ENCODE data around the gene TTPAL. TPM values are rescaled to one million over a fixed set of nuclear protein-coding genes. Genes with fewer than 3 reads are reported as not detected.

Gene TTPAL
- total RNA-seq, 1 donor from 2014 or later = 2.9 TPM

- ATAC-seq (no peak), DNase-seq (ENCODE audit: missing footprints) (no peak)
- intact Hi-C loops (cut with DNase I) = no loop called here
Measured at GRCh38 chr20:44488551-44488950, 12.9 kb downstream of the TTPAL start.

- intact Hi-C loops (cut with DNase I) = no loop called here
- DNase-seq (ENCODE audit: missing footprints) (no peak), ATAC-seq (no peak)
Measured at GRCh38 chr20:44489223-44489622, 13.5 kb downstream of the TTPAL start.

DNA sequence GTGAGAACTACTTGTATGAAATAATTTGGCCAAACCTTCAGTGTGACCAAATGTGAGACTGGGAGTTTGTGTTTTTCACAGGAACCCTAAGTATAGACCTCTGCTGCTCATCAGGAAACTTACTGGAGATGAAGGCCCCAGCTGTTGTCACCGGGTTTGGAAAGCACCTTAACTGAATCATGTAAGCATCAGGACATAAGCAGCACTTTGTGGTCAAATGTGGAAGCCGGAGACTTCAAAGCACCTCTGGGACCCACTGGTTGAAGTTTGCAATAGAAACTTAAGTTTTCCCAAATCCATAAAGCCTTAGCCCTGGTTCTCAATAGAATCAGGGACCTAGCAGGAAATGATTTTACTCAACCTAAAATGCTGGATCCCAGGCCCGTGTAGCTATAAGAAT lies 14.3 kb downstream of the TTPAL start:
- ATAC-seq (no peak), DNase-seq (ENCODE audit: missing footprints) (no peak)
- intact Hi-C loops (cut with DNase I) = no loop called here

DNA sequence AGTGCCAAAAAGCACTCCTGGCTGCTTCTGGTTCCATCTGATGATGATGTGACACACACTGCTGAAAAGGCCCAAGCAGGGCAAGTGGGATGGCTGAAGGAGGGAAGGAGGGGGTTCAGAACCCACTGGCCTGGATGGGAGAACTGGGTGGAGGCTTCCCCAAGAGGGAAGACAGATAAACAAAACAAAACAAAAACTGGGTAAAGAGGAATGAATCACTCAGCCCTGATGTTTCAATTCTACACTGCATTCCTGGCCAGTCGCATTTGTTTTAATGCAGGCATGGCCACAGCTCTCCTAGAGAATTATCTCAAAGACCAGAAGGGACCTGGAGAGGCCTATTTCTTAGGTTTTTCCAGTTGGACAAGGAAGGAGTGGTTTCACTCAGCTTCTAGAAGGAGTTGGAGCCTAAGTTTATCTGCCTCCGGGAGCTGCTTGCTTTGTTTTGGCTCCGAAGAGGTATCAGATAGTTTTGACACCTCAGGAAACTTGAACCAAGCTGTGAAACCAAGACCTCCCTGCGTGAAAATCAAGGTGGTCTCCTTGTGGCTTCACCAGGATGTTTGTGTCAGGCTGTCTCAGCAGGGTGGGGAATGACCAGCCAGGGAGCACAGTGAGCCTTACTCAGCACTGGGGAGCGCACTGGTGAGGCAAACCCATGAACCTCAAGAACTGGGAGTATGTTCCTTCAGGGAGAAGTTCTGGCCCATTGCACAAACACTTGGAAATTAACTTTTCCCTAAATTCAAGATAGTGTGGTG lies 16.1 kb downstream of the TTPAL start:
- no peak for DNase-seq (ENCODE audit: missing footprints)
- peak; percentile 75 for ATAC-seq
- intact Hi-C loops (cut with DNase I) = no loop called here

DNA sequence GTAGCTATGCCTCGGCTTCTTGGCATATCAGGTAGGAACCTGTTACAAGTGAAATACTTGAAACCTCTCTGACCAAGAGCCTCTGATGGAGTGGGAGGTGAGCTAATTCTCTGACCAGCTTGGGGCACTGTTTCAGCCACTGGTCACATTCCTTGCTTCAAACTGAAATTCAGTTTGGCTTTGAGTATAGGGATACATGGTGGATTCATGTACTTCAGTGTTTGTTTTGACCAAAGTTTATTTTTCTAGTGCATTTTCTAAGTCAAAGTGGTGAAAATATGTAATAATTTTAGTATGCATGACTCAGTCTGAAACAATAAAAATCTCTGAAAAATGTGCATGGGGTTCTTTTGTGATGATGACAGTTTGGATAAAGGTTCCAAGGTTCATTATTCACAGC lies 18.6 kb downstream of the TTPAL start:
- DNase-seq (ENCODE audit: missing footprints) (no peak), ATAC-seq (no peak)
- intact Hi-C loops (cut with DNase I) = no loop called here

GRCh38 chr20:44494681-44495080 lies 19.0 kb downstream of the TTPAL start:
- DNase-seq (ENCODE audit: missing footprints) = no peak
- intact Hi-C loops (cut with DNase I) = no loop called here
- ATAC-seq = no peak

DNA sequence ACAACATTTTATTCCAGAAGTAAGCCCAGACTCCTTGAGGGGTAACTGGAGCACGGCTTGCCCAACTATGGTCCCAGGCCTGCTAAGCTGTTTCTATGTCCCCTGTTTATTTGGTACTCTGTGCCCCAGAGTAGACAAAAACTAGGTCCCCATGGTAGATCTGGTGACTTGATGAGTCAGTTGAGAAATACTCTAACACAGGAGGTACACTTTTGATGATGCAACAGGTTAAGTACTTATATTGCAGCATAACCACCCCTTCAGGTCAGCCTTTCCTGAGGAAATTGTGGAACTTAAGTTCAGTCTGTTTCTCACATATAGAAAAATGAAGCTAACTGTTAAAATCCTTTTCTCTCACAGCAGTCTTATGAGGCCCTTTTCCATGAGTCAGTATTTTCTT lies 19.6 kb downstream of the TTPAL start:
- no peak for ATAC-seq
- intact Hi-C loops (cut with DNase I) = no loop called here
- DNase-seq (ENCODE audit: missing footprints) = no peak

GRCh38 chr20:44495802-44496481 lies 20.3 kb downstream of the TTPAL start:
- intact Hi-C loops (cut with DNase I) = no loop called here
- ATAC-seq (no peak), DNase-seq (ENCODE audit: missing footprints) (no peak)

DNA sequence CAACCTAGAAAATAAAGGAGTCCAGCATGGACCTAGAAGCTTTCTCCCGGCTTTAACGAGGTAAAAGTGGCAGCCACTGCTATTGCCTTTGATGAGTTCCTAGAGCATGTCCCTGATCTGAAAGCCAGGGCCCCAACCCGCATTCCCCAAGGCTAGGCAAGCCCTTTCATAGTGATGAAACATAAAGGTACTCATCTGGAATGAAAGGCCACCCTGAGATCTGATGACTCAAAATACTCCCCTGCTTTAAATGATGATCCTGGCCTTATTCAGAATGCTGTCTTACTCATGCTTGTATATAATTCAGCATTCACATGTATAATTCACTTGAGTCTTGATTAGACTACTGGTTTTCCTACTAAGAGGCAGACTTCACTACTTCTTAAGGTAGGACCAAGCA lies 21.3 kb downstream of the TTPAL start:
- ATAC-seq (no peak), DNase-seq (ENCODE audit: missing footprints) (no peak)
- intact Hi-C loops (cut with DNase I) = no loop called here

GRCh38 chr20:44497761-44498160 lies 22.1 kb downstream of the TTPAL start:
- no peak for DNase-seq (ENCODE audit: missing footprints)
- ATAC-seq = no peak
- intact Hi-C loops (cut with DNase I) = no loop called here

GRCh38 chr20:44500221-44500620 lies 24.5 kb downstream of the TTPAL start:
- intact Hi-C loops (cut with DNase I) = no loop called here
- DNase-seq (ENCODE audit: missing footprints) (no peak), ATAC-seq (no peak)

- ATAC-seq = no peak
- DNase-seq (ENCODE audit: missing footprints) = no peak
- intact Hi-C loops (cut with DNase I) = no loop called here
Measured at GRCh38 chr20:44501448-44501847, 25.8 kb downstream of the TTPAL start.

GRCh38 chr20:44502968-44503367 lies 27.3 kb downstream of the TTPAL start:
- no peak for ATAC-seq
- intact Hi-C loops (cut with DNase I) = no loop called here
- DNase-seq (ENCODE audit: missing footprints) = no peak

GRCh38 chr20:44504402-44505307 lies 29.0 kb downstream of the TTPAL start:
- no peak for DNase-seq (ENCODE audit: missing footprints)
- no peak for ATAC-seq
- intact Hi-C loops (cut with DNase I) = no loop called here

- ATAC-seq (no peak), DNase-seq (ENCODE audit: missing footprints) (no peak)
- intact Hi-C loops (cut with DNase I) = no loop called here
Measured at GRCh38 chr20:44509762-44510161, 34.1 kb downstream of the TTPAL start.

- intact Hi-C loops (cut with DNase I) = no loop called here
- ATAC-seq (no peak), DNase-seq (ENCODE audit: missing footprints) (no peak)
Measured at GRCh38 chr20:44513871-44514270, 38.2 kb downstream of the TTPAL start.

- DNase-seq (ENCODE audit: missing footprints) (no peak), ATAC-seq (no peak)
- intact Hi-C loops (cut with DNase I) = no loop called here
Measured at GRCh38 chr20:44516491-44516890, 40.8 kb downstream of the TTPAL start.

DNA sequence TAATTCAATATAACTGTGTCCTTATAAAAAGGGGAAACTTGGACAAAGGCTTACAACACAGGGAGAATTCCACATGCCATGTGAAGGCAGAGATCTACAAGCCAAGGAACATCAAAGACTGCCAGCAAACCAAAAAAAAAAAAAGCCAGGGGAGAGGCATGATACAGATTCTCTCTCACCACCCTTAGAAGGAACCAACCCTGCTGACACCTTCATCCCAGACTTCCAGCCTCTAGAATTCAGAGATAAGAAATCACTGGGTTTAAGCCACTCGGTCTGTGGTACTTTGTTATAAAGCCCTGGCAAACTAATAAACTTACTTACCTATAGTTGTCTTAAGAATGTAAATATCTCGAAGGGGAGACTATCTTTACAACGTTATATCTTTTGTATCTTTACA lies 41.8 kb downstream of the TTPAL start:
- intact Hi-C loops (cut with DNase I) = no loop called here

GRCh38 chr20:44518248-44518647 lies 42.6 kb downstream of the TTPAL start:
- ATAC-seq (no peak), DNase-seq (ENCODE audit: missing footprints) (no peak)
- intact Hi-C loops (cut with DNase I) = no loop called here

More for the DNA sequence above, 41.8 kb downstream of the TTPAL start:
- DNase-seq (ENCODE audit: missing footprints) (no peak), ATAC-seq (no peak)

- ATAC-seq = no peak
- intact Hi-C loops (cut with DNase I) = no loop called here
Measured at GRCh38 chr20:44520881-44521280, 45.2 kb downstream of the TTPAL start.

More at GRCh38 chr20:44520881-44521280, 45.2 kb downstream of the TTPAL start:
- no peak for DNase-seq (ENCODE audit: missing footprints)

Data from Right ventricle myocardium inferior (tissue), 1 donor.